Measurements from ENCODE around the gene VAV1.

The VAV1 gene

GRCh38 chr19:6737873-6738786, 34.4 kb upstream of the VAV1 start:
- Histone ChIP-seq H3K36me3 (replicated peaks in 1 of 2; ENCODE audit: control insufficient read depth in 2 of 2, insufficient read depth in 2 of 2, low read length in 2 of 2) (peaks cover 0 to 2% of the 10 kb centered on the region in 2 donors), H2AK5ac (ENCODE audit: low read depth, low read length) (peak overlapping the region; percentile 91), H3K23ac (ENCODE audit: low read depth, low read length, poor library complexity) (no peak overlapping the region), H2BK5ac (ENCODE audit: low read length) (peak overlapping the region; percentile 76), H3K4me2 (ENCODE audit: insufficient read depth, low read length, poor library complexity, severe bottlenecking) (peak overlapping the region; percentile 41), H3K9ac (ENCODE audit: low read depth, low read length, poor library complexity) (no peak overlapping the region), H3K27me3 (ENCODE audit: control insufficient read depth in 3 of 3, insufficient read depth in 3 of 3, low read depth in 1 of 3, low read length in 3 of 3) (no peaks in the 10 kb centered on the region), H3K4me3 (ENCODE audit: low read length in 2 of 2) (peak overlapping the region in 1 of 2 donors; percentile 48), H3K14ac (ENCODE audit: low read length) (no peak overlapping the region), H2AFZ (ENCODE audit: low read length) (peak overlapping the region; percentile 90), H2BK120ac (ENCODE audit: low read depth, low read length) (no peak overlapping the region), H2BK15ac (ENCODE audit: low read length) (no peak overlapping the region), H3K4me1 (ENCODE audit: control insufficient read depth in 2 of 2, insufficient read depth in 1 of 2, low read depth in 1 of 2, low read length in 2 of 2) (peaks cover 22 to 24% of the 10 kb centered on the region in 2 donors), H3K9me3 (replicated peaks in 1 of 2; ENCODE audit: control insufficient read depth in 2 of 2, insufficient read depth in 1 of 2, low read depth in 1 of 2, low read length in 2 of 2) (no peaks in the 10 kb centered on the region), H4K8ac (ENCODE audit: low read depth, low read length) (no peak overlapping the region), H3K27ac (replicated peaks; ENCODE audit: low read length) (peak overlapping the region; percentile 32), H3K4ac (ENCODE audit: low read length) (no peak overlapping the region), H3K18ac (ENCODE audit: low read length) (peak overlapping the region; percentile 72), H3K79me1 (ENCODE audit: low read depth, low read length) (peaks cover 3% of the 10 kb centered on the region), H2BK12ac (ENCODE audit: low read length) (no peak overlapping the region), H4K91ac (ENCODE audit: low read depth, low read length, poor library complexity) (no peak overlapping the region)
- no CpG with 5 or more reads among the region's 13 CpGs for WGBS, 2 donors (ENCODE audit: extremely low coverage in 2 of 2, insufficient read length in 2 of 2, insufficient replicate concordance in 1 of 2)
- DNase-seq (ENCODE audit: low spot score) = peak; percentile 59

DNA sequence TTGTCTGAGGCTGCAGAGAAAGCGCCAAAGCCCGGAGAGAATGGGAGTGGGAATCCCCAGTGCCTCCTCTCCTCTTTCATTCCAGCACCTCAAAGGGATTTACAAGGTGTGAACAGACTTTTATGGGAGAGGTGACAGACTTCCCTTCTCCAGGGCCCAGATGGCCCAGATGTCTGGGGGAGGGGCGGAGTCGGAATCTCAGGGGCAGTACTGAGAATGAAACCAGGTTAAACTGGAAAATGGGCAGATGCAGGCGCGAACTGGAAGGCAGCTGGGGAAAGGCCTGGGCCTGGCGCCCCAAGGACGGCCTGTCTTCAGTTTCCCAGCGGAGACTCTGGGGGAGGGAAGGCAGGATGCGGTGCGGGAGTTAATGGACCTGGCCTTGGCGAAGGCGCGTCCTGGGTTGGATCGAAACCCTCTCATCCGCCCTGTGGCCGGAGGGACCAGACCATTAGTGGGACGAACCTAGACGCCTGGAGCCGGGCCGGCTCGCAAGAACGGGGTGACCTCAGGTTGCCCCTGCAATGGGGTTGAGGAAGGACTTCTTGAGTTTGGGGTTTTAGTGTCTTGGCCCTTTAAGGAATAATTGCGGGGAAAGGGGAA, 33.6 kb upstream of the VAV1 start:
- Histone ChIP-seq H3K9ac (ENCODE audit: low read depth, low read length, poor library complexity) (peak overlapping the region; percentile 1), H3K27ac (replicated peaks; ENCODE audit: low read length) (peak overlapping the region; percentile 32)
- DNase-seq (ENCODE audit: low spot score) = no peak

GRCh38 chr19:6739390-6739882, 33.1 kb upstream of the VAV1 start, which contains the start of gene TRIP10:
Gene TRIP10 (plus strand): TSS chr19:6739680. CDS start chr19:6739762, 82 bp downstream.
- WGBS, 2 donors (ENCODE audit: extremely low coverage in 2 of 2, insufficient read length in 2 of 2, insufficient replicate concordance in 1 of 2) = no CpG with 5 or more reads among the region's 47 CpGs

More for the DNA sequence above, 33.6 kb upstream of the VAV1 start:
- H3K4me3 ChIP-seq (ENCODE audit: low read length in 2 of 2) = peak overlapping the region; percentile 45 to 72
- H3K4me2 ChIP-seq (ENCODE audit: insufficient read depth, low read length, poor library complexity, severe bottlenecking) = peak overlapping the region; percentile 46
- H2AK5ac ChIP-seq (ENCODE audit: low read depth, low read length) = peak overlapping the region; percentile 91
- H3K79me1 ChIP-seq (ENCODE audit: low read depth, low read length) = peaks cover 2% of the 10 kb centered on the region
- no CpG with 5 or more reads among the region's 24 CpGs for WGBS, 2 donors (ENCODE audit: extremely low coverage in 2 of 2, insufficient read length in 2 of 2, insufficient replicate concordance in 1 of 2)
- peak overlapping the region; percentile 92 for H2BK120ac ChIP-seq (ENCODE audit: low read depth, low read length)
- H2AFZ ChIP-seq (ENCODE audit: low read length) = peak overlapping the region; percentile 90
- no peak overlapping the region for H3K14ac ChIP-seq (ENCODE audit: low read length)
- no peak overlapping the region for H4K91ac ChIP-seq (ENCODE audit: low read depth, low read length, poor library complexity)
- peak overlapping the region; percentile 97 for H3K23ac ChIP-seq (ENCODE audit: low read depth, low read length, poor library complexity)
- H3K27me3 ChIP-seq (ENCODE audit: control insufficient read depth in 3 of 3, insufficient read depth in 3 of 3, low read depth in 1 of 3, low read length in 3 of 3) = no peaks in the 10 kb centered on the region
- no peak overlapping the region for H4K8ac ChIP-seq (ENCODE audit: low read depth, low read length)
- peak overlapping the region; percentile 97 for H2BK15ac ChIP-seq (ENCODE audit: low read length)
- no peaks in the 10 kb centered on the region for H3K9me3 ChIP-seq (replicated peaks in 1 of 2; ENCODE audit: control insufficient read depth in 2 of 2, insufficient read depth in 1 of 2, low read depth in 1 of 2, low read length in 2 of 2)
- no peak overlapping the region for H3K4ac ChIP-seq (ENCODE audit: low read length)
- peaks cover 27 to 31% of the 10 kb centered on the region in 2 donors for H3K4me1 ChIP-seq (ENCODE audit: control insufficient read depth in 2 of 2, insufficient read depth in 1 of 2, low read depth in 1 of 2, low read length in 2 of 2)
- H3K18ac ChIP-seq (ENCODE audit: low read length) = peak overlapping the region; percentile 89
- H3K36me3 ChIP-seq (replicated peaks in 1 of 2; ENCODE audit: control insufficient read depth in 2 of 2, insufficient read depth in 2 of 2, low read length in 2 of 2) = peaks cover 0 to 2% of the 10 kb centered on the region in 2 donors
- peak overlapping the region; percentile 92 for H2BK12ac ChIP-seq (ENCODE audit: low read length)
- peak overlapping the region; percentile 76 for H2BK5ac ChIP-seq (ENCODE audit: low read length)

More at GRCh38 chr19:6739390-6739882, 33.1 kb upstream of the VAV1 start, which contains the start of gene TRIP10:
- Histone ChIP-seq H3K9ac (ENCODE audit: low read depth, low read length, poor library complexity) (peak within 1 kb of the TSS; percentile 75), H3K9me3 (replicated peaks in 1 of 2; ENCODE audit: control insufficient read depth in 2 of 2, insufficient read depth in 1 of 2, low read depth in 1 of 2, low read length in 2 of 2) (no peaks in the 10 kb centered on the region), H3K27me3 (ENCODE audit: control insufficient read depth in 3 of 3, insufficient read depth in 3 of 3, low read depth in 1 of 3, low read length in 3 of 3) (no peaks in the 10 kb centered on the region), H2BK5ac (ENCODE audit: low read length) (peak within 1 kb of the TSS; percentile 76), H3K79me1 (ENCODE audit: low read depth, low read length) (peaks cover 2% of the 10 kb centered on the region), H3K4me1 (ENCODE audit: control insufficient read depth in 2 of 2, insufficient read depth in 1 of 2, low read depth in 1 of 2, low read length in 2 of 2) (peaks cover 30 to 36% of the 10 kb centered on the region in 2 donors), H2BK15ac (ENCODE audit: low read length) (peak within 1 kb of the TSS; percentile 97), H4K8ac (ENCODE audit: low read depth, low read length) (no peak within 1 kb of the TSS), H3K14ac (ENCODE audit: low read length) (no peak within 1 kb of the TSS), H3K27ac (replicated peaks; ENCODE audit: low read length) (peak within 1 kb of the TSS; percentile 32), H3K4me2 (ENCODE audit: insufficient read depth, low read length, poor library complexity, severe bottlenecking) (peak within 1 kb of the TSS; percentile 79), H4K91ac (ENCODE audit: low read depth, low read length, poor library complexity) (no peak within 1 kb of the TSS), H2AFZ (ENCODE audit: low read length) (peak within 1 kb of the TSS; percentile 90), H2BK120ac (ENCODE audit: low read depth, low read length) (peak within 1 kb of the TSS; percentile 92), H3K18ac (ENCODE audit: low read length) (peak within 1 kb of the TSS; percentile 93), H3K36me3 (replicated peaks in 1 of 2; ENCODE audit: control insufficient read depth in 2 of 2, insufficient read depth in 2 of 2, low read length in 2 of 2) (peaks cover 0 to 6% of the 10 kb centered on the region in 2 donors), H3K4ac (ENCODE audit: low read length) (no peak within 1 kb of the TSS), H2AK5ac (ENCODE audit: low read depth, low read length) (peak within 1 kb of the TSS; percentile 91), H3K23ac (ENCODE audit: low read depth, low read length, poor library complexity) (peak within 1 kb of the TSS; percentile 97), H3K4me3 (ENCODE audit: low read length in 2 of 2) (peak within 1 kb of the TSS; percentile 72 to 95), H2BK12ac (ENCODE audit: low read length) (peak within 1 kb of the TSS; percentile 92)
- DNase-seq (ENCODE audit: low spot score) = peak; percentile 79

Measured in neuronal stem cell (in vitro differentiated cells).